ENCODE data around the gene CNOT8.

- TF ChIP-seq CTCF (IDR thresholded peaks at IDR 0.05) (no peak), POLR2A (IDR thresholded peaks at IDR 0.05) (no peak)
Measured at GRCh38 chr5:154895606-154896561, 37.5 kb downstream of the CNOT8 start.

Data from uterus (tissue), 2 donors.